Endodermal cell (in vitro differentiated cells): ENCODE data around the gene SUGCT. TPM values are rescaled to one million over a fixed set of nuclear protein-coding genes. Genes with fewer than 3 reads are reported as not detected.

Source experiments
- DNase-seq: peaks from one replicate; pipeline ENCODE4 v3.0.0-alpha.2; 2017
- H3K27ac ChIP-seq: 2 replicates; pipeline ENCODE4 v1.5.1; 2013; ENCODE audit warnings: mild to moderate bottlenecking, low read depth, low read length, moderate library complexity
- H3K27me3 ChIP-seq: 2 replicates; pipeline ENCODE4 v1.6.1; 2013; ENCODE audit warnings: mild to moderate bottlenecking, low read length, moderate library complexity; ENCODE audit not compliant: insufficient read depth, control insufficient read depth, poor library complexity, severe bottlenecking
- H3K36me3 ChIP-seq: 2 replicates; pipeline ENCODE4 v1.7.0; 2013; ENCODE audit warnings: mild to moderate bottlenecking, low read length, moderate library complexity; ENCODE audit not compliant: control insufficient read depth, insufficient read depth
- H3K4me1 ChIP-seq: one replicate; pipeline ENCODE4 v1.7.0; 2013; ENCODE audit warnings: low read length; ENCODE audit not compliant: control insufficient read depth, insufficient read depth
- H3K4me3 ChIP-seq: 2 replicates; pipeline ENCODE4 v1.5.1; 2013; ENCODE audit warnings: mild to moderate bottlenecking, low read length, moderate library complexity
- H3K9ac ChIP-seq: 2 replicates; pipeline ENCODE4 v1.6.1; 2013; ENCODE audit warnings: mild to moderate bottlenecking, low read length, moderate library complexity; ENCODE audit not compliant: poor library complexity, severe bottlenecking; ENCODE audit errors: extremely low read depth
- H3K9me3 ChIP-seq: 2 replicates; pipeline ENCODE4 v1.6.1; 2013; ENCODE audit warnings: mild to moderate bottlenecking, low read length, moderate library complexity; ENCODE audit not compliant: control insufficient read depth
- H3K27ac Mint-ChIP-seq: 2 replicates; pipeline ENCODE4 v1.8.0; 2020; ENCODE audit warnings: mixed read lengths
- H3K27me3 Mint-ChIP-seq: 2 replicates; pipeline ENCODE4 v1.8.0; 2021; ENCODE audit warnings: mild to moderate bottlenecking, mixed read lengths; ENCODE audit not compliant: insufficient read depth
- H3K36me3 Mint-ChIP-seq: 2 replicates; pipeline ENCODE4 v1.8.0; 2020; ENCODE audit warnings: low read depth, mixed read lengths
- H3K4me1 Mint-ChIP-seq: 2 replicates; pipeline ENCODE4 v1.8.0; 2020; ENCODE audit warnings: mixed read lengths
- H3K4me3 Mint-ChIP-seq: 2 replicates; pipeline ENCODE4 v1.8.0; 2020; ENCODE audit warnings: mild to moderate bottlenecking, moderate library complexity, mixed read lengths
- H3K9me3 Mint-ChIP-seq: 2 replicates; pipeline ENCODE4 v1.8.0; 2020; ENCODE audit warnings: mild to moderate bottlenecking, mixed read lengths
- CTCF ChIP-seq: fragments of 200-600 bp; sonication (generic); conservative IDR thresholded peaks from 2 replicates; pipeline ENCODE4 v1.5.0; 2021; ENCODE audit warnings: antibody characterized with exemption, mild to moderate bottlenecking
- WGBS, 2 experiments: methylation state at CpG; one replicate each; pipeline versions ENCODE4 v1.1.5 to v1.1.7; 2013; ENCODE audit warnings: missing lambda C conversion rate in 2 of 2, mixed read lengths in 1 of 2; ENCODE audit not compliant: insufficient coverage in 1 of 2, insufficient read length in 1 of 2; 5-methylcytosine and 5-hydroxymethylcytosine counted together
- total RNA-seq, 2 donors: library from RNA; stranded (reverse); fragmentation: NEBNext Ultra II Directional in 1 of 2; extraction: Animal tissue kit (Norgen Biotek cat#: 25700) in 1 of 2; gene quantifications; 2 replicates in 1 of 2; 3 replicates in 1 of 2; pipeline ENCODE4 v1.2.1, GENCODE V29; 2021

Gene SUGCT
- total RNA-seq, 2 donors from 2014 or later = 3.6 to 3.9 TPM

GRCh38 chr7:40611095-40611871, 476.5 kb downstream of the SUGCT start:
- no peak for TF ChIP-seq CTCF
- H3K4me1 ChIP-seq = no peaks in the 10 kb centered on the region
- H3K9me3 ChIP-seq = no peaks in the 10 kb centered on the region
- H3K4me3 ChIP-seq = no peak overlapping the region
- Mint-ChIP-seq H3K9me3 (no peaks in the 10 kb centered on the region), H3K4me3 (no peak overlapping the region), H3K27ac (no peak overlapping the region), H3K27me3 (no peaks in the 10 kb centered on the region), H3K4me1 (peaks cover 3% of the 10 kb centered on the region), H3K36me3 (no peaks in the 10 kb centered on the region)
- no peak for DNase-seq
- 100% methylated on average over 2 of the region's 2 CpGs; no CpG with 5 or more reads in 1 of the 2 experiments for WGBS, 2 experiments
- H3K27ac ChIP-seq = no peak overlapping the region
- no peaks in the 10 kb centered on the region for H3K36me3 ChIP-seq
- H3K9ac ChIP-seq = no peak overlapping the region
- no peaks in the 10 kb centered on the region for H3K27me3 ChIP-seq

DNA sequence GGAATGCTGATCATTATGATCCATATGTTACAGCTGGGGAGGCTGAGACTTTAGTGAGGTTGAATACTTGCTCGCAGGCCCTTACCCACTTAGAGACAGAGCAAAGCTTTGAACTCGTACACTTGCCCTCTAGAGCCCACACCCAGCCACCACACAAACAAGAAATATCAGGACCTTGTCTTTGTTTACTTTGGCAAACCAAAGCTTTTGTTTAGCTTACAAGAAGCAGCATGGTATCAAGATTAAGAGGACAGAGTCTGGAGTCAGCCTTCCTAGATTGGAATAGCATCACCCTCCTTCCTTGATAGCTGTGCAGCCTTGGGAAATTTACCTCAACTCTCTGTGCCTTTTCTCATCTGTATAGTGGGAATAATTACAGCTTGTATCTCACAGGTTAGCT, 477.5 kb downstream of the SUGCT start:
- Histone ChIP-seq H3K27me3 (no peaks in the 10 kb centered on the region), H3K36me3 (no peaks in the 10 kb centered on the region), H3K4me3 (no peak overlapping the region), H3K27ac (no peak overlapping the region), H3K9ac (no peak overlapping the region), H3K9me3 (no peaks in the 10 kb centered on the region), H3K4me1 (no peaks in the 10 kb centered on the region)
- Mint-ChIP-seq H3K4me3 (no peak overlapping the region), H3K9me3 (no peaks in the 10 kb centered on the region), H3K36me3 (no peaks in the 10 kb centered on the region), H3K27me3 (no peaks in the 10 kb centered on the region), H3K27ac (no peak overlapping the region), H3K4me1 (peaks cover 3% of the 10 kb centered on the region)
- TF ChIP-seq CTCF = no peak
- WGBS, 2 experiments = 69 to 92% methylated on average over 2 of the region's 2 CpGs
- no peak for DNase-seq

DNA sequence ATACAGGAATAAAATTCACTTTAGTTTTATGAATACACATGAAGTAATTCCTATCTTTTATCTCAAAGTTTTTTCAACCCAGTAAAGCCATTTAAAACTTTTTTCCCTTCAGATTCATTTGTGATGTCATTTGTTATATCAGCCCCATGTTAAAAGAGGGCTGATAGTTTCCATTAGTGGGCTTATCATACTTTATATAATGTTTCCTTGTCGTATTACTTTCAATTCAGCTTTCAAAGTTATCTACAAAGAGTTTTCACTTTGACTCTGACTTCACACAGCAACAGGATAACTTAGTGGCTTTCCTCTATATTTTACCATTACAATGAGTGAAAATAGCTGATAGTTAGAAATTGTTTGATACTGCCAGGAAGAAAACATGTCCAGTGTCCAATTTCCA, 484.8 kb downstream of the SUGCT start:
- no peaks in the 10 kb centered on the region for H3K27me3 ChIP-seq
- 91% methylated on average over 1 of the region's 1 CpG; no CpG with 5 or more reads in 1 of the 2 experiments for WGBS, 2 experiments
- no peaks in the 10 kb centered on the region for H3K4me1 Mint-ChIP-seq
- H3K36me3 ChIP-seq = no peaks in the 10 kb centered on the region
- TF ChIP-seq CTCF = no peak
- H3K4me1 ChIP-seq = no peaks in the 10 kb centered on the region
- DNase-seq = no peak
- H3K4me3 Mint-ChIP-seq = no peak overlapping the region
- no peaks in the 10 kb centered on the region for H3K9me3 ChIP-seq
- H3K27ac ChIP-seq = no peak overlapping the region
- no peaks in the 10 kb centered on the region for H3K36me3 Mint-ChIP-seq
- H3K27ac Mint-ChIP-seq = no peak overlapping the region
- no peaks in the 10 kb centered on the region for H3K9me3 Mint-ChIP-seq
- no peaks in the 10 kb centered on the region for H3K27me3 Mint-ChIP-seq
- H3K9ac ChIP-seq = no peak overlapping the region
- no peak overlapping the region for H3K4me3 ChIP-seq
